LNCAP (cell line): ENCODE results near the gene TEX19.

Experiments
- CTCF ChIP-seq: fragments of 450-650 bp; IDR thresholded peaks from 2 replicates; pipeline ENCODE4 v1.5.1; 2017; ENCODE audit warnings: mild to moderate bottlenecking

Gene TEX19

GRCh38 chr17:82324566-82325285, 34.3 kb upstream of the TEX19 start:
- TF ChIP-seq CTCF: no peak

- TF ChIP-seq CTCF: no peak
These were observed 33.5 kb upstream of the TEX19 start for GRCh38 chr17:82325286-82326180.

- no peak for TF ChIP-seq CTCF
These were observed 31.8 kb upstream of the TEX19 start for GRCh38 chr17:82327289-82327688.

GRCh38 chr17:82327757-82328140, 31.3 kb upstream of the TEX19 start:
- TF ChIP-seq CTCF: no peak

GRCh38 chr17:82328141-82328993, 30.7 kb upstream of the TEX19 start:
- TF ChIP-seq CTCF: no peak

GRCh38 chr17:82328994-82329507, 30.0 kb upstream of the TEX19 start:
- TF ChIP-seq CTCF: no peak

GRCh38 chr17:82329683-82330321, 29.2 kb upstream of the TEX19 start:
- TF ChIP-seq CTCF: no peak
